Epithelial cell of proximal tubule (primary cell): ENCODE results near the gene CEACAM3. TPM values are rescaled to one million over a fixed set of nuclear protein-coding genes. Genes with fewer than 3 reads are reported as not detected.

Experiments used
- DNase-seq: peaks from one replicate; pipeline ENCODE4 v3.0.0-alpha.2; 2011; ENCODE audit warnings: low read depth
- H3K4me3 ChIP-seq: 2 replicates; pipeline ENCODE4 v1.5.1; 2011; ENCODE audit warnings: low read depth, mild to moderate bottlenecking, low read length
- CTCF ChIP-seq: conservative IDR thresholded peaks from 2 replicates; pipeline ENCODE4 v1.5.1; 2012; ENCODE audit warnings: low read depth, mild to moderate bottlenecking, low read length
- total RNA-seq: library from RNA; depleted of rRNA; stranded (reverse); fragments of >200 nt; gene quantifications from 2 replicates; pipeline ENCODE4 v1.2.3, GENCODE V29; 2015

CEACAM3 gene
- total RNA-seq, 1 donor from 2014 or later = not detected

DNA sequence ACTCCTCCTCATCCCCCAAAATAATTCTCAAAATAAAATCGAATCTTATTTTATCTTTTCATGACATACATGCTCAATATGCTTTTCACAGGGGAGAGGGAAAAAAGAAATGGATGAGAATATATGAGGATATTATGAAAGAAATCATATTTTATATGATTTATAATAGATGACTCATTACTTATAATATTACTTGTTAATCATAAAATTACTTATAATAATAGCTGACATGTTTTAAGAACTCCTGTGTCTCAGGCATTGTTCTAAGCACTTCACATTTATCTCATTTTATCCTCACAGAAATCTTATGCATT is 3.0 kb upstream of the CEACAM3 start:
- H3K4me3 ChIP-seq = no peak overlapping the region
- TF ChIP-seq CTCF = no peak
- no peak for DNase-seq

DNA sequence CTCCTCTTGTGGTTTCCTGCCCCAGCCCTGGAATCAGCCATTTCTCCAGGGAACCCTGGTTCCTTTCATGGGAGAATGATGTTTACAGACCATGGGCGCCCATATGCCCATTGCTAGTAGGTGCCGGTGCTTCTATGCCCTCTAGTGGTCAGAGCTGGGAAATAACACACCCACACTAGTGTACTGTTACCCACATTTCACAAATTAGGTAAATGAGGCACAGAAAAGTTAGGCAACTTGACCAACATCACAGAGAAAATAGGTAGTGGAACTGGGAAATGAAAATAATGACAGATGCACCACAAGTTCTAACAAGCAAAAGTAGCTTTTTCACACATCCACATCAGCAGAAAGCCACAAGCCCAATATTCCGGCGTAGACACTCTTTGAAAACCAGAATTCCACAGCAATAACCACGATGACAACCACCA is 1.3 kb upstream of the CEACAM3 start:
- DNase-seq = no peak
- H3K4me3 ChIP-seq = no peak overlapping the region
- peak; percentile 78 for TF ChIP-seq CTCF

- TF ChIP-seq CTCF = no peak
These were observed 514 bp downstream of the CEACAM3 start for GRCh38 chr19:41796901-41797300.

GRCh38 chr19:41799444-41800000 is 3.1 kb downstream of the CEACAM3 start:
- DNase-seq = no peak

More at GRCh38 chr19:41796901-41797300, 514 bp downstream of the CEACAM3 start:
- DNase-seq = no peak
- H3K4me3 ChIP-seq = no peak overlapping the region

DNA sequence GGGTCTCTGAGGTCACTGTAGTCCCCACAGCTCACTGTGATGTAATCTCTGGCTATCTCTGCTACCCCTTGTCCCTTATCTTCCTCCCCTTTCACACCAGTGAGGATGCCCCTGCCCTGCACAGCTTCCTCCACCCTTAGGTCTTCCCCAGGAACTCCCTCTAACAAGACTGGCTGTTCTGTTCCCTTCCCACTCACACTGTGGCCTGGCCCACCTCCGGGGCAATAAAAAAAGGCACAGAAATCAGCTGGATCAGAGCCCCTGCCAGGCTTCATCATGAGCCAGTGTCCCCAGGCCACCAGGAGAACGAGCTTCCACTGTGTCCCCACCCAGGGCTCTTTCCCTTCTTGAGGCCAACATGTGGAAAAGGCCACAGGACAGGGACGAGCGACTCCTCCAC is 4.6 kb downstream of the CEACAM3 start:
- no peak overlapping the region for H3K4me3 ChIP-seq
- DNase-seq = no peak
- TF ChIP-seq CTCF = no peak

More at GRCh38 chr19:41799444-41800000, 3.1 kb downstream of the CEACAM3 start:
- no peak overlapping the region for H3K4me3 ChIP-seq
- TF ChIP-seq CTCF = no peak

DNA sequence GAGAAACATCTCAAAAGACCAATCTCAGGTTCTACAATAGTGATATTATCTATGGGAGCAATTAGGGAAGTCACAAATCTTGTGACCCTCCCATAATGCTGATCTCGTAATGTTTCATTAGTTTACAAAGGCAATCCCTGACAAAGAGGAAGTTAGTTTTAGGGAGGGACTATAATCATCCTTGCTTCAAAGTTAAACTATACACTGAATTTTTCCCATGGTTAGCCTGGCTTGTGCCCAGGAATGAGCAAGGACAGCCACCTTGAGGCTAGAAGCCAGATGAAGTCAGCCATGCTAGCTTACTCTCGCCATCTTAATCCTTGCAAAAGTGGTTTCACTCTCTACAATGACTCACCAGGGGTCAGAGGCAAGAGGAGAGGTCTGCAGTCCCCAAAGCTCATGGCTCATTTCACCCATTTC is 5.4 kb downstream of the CEACAM3 start:
- DNase-seq = no peak
- H3K4me3 ChIP-seq = no peak overlapping the region
- TF ChIP-seq CTCF = no peak

- no peak overlapping the region for H3K4me3 ChIP-seq
- DNase-seq = no peak
- no peak for TF ChIP-seq CTCF
These were observed 6.4 kb downstream of the CEACAM3 start for GRCh38 chr19:41802770-41803169.
